Neural cell (in vitro differentiated cells): ENCODE data around the gene LARP6. TPM values are rescaled to one million over a fixed set of nuclear protein-coding genes. Genes with fewer than 3 reads are reported as not detected.

ENCODE experiments used
- H2AFZ ChIP-seq: fragments of 200-600, 300-800 bp; sonication (generic), shearing (Covaris generic); 2 replicates; pipeline ENCODE4 v1.6.0; 2014; ENCODE audit warnings: low read depth, mild to moderate bottlenecking, antibody characterized with exemption, low read length, moderate library complexity
- H3F3A ChIP-seq: fragments of 200-600 bp; shearing (Covaris generic); 2 replicates; pipeline ENCODE4 v1.6.1; 2016; ENCODE audit warnings: mild to moderate bottlenecking, moderate library complexity, mixed read lengths, antibody characterized with exemption, low read length; ENCODE audit not compliant: insufficient read depth, poor library complexity, severe bottlenecking
- H3K27ac ChIP-seq: fragments of 200-600, 300-800 bp; sonication (generic), shearing (Covaris generic); 2 replicates; pipeline ENCODE4 v1.5.1; 2014; ENCODE audit warnings: mild to moderate bottlenecking, low read length, moderate library complexity
- H3K27me3 ChIP-seq: fragments of 300-800, 200-600 bp; sonication (generic), shearing (Covaris generic); 2 replicates; pipeline ENCODE4 v1.6.0; 2014; ENCODE audit warnings: mild to moderate bottlenecking, low read depth, low read length, moderate library complexity; ENCODE audit not compliant: insufficient read depth
- H3K36me3 ChIP-seq: fragments of 300-800, 200-600 bp; sonication (generic), shearing (Covaris generic); 2 replicates; pipeline ENCODE4 v1.5.1; 2014; ENCODE audit warnings: mild to moderate bottlenecking, antibody characterized with exemption, low read length, moderate library complexity; ENCODE audit not compliant: insufficient read depth
- H3K4me2 ChIP-seq: fragments of 300-800, 200-600 bp; sonication (generic), shearing (Covaris generic); 2 replicates; pipeline ENCODE4 v1.6.0; 2014; ENCODE audit warnings: mild to moderate bottlenecking, low read length
- H3K4me3 ChIP-seq: fragments of 300-800, 200-600 bp; sonication (generic), shearing (Covaris generic); 2 replicates; pipeline ENCODE4 v1.5.1; 2014; ENCODE audit warnings: mild to moderate bottlenecking, low read length, moderate library complexity
- H3K79me2 ChIP-seq: fragments of 200-600 bp; shearing (Covaris generic); replicated peaks from 2 replicates; pipeline ENCODE4 v1.6.0; 2014; ENCODE audit warnings: mild to moderate bottlenecking, low read length, moderate library complexity; ENCODE audit not compliant: insufficient read depth
- H3K9ac ChIP-seq: fragments of 300-800, 200-600 bp; sonication (generic), shearing (Covaris generic); 2 replicates; pipeline ENCODE4 v1.6.1; 2016; ENCODE audit warnings: mild to moderate bottlenecking, low read length, mixed read lengths
- H3K9me2 ChIP-seq: fragments of 200-600 bp; shearing (Covaris generic); 2 replicates; pipeline ENCODE4 v1.6.1; 2016; ENCODE audit warnings: mild to moderate bottlenecking, low read length, mixed read lengths; ENCODE audit not compliant: insufficient read depth
- H3K9me3 ChIP-seq: fragments of 200-600, 300-800 bp; sonication (generic), shearing (Covaris generic); 2 replicates; pipeline ENCODE4 v1.6.1; 2016; ENCODE audit warnings: mild to moderate bottlenecking, mixed run types, low read length, moderate library complexity, mixed read lengths
- H4K20me1 ChIP-seq: fragments of 200-600 bp; shearing (Covaris generic); 2 replicates; pipeline ENCODE4 v1.6.1; 2016; ENCODE audit warnings: mild to moderate bottlenecking, mixed run types; ENCODE audit not compliant: insufficient read depth
- CTCF ChIP-seq: fragments of 450-650 bp; IDR thresholded peaks from 2 replicates; pipeline ENCODE4 v1.5.1; 2014; ENCODE audit warnings: antibody characterized with exemption, mild to moderate bottlenecking, moderate library complexity; ENCODE audit not compliant: poor library complexity, severe bottlenecking
- EP300 ChIP-seq: fragments of 450-650 bp; conservative IDR thresholded peaks from 2 replicates; pipeline ENCODE4 v1.6.1; 2014; ENCODE audit warnings: antibody characterized with exemption, mild to moderate bottlenecking, moderate library complexity; ENCODE audit not compliant: poor library complexity, severe bottlenecking
- EZH2 ChIP-seq: fragments of 200-600, 300-800 bp; shearing (Covaris generic), sonication (generic); IDR thresholded peaks from 2 replicates; pipeline ENCODE4 v1.6.1; 2014; ENCODE audit warnings: antibody characterized with exemption, low read length, borderline replicate concordance, mild to moderate bottlenecking; ENCODE audit not compliant: insufficient read depth, poor library complexity, severe bottlenecking
- MXI1 ChIP-seq: fragments of 450-650 bp; conservative IDR thresholded peaks from 2 replicates; pipeline ENCODE4 v1.6.1; 2014; ENCODE audit warnings: antibody characterized with exemption, mild to moderate bottlenecking; ENCODE audit not compliant: poor library complexity, severe bottlenecking
- POLR2AphosphoS5 ChIP-seq: IDR thresholded peaks from 2 replicates; pipeline ENCODE4 v1.6.1; 2012
- RAD21 ChIP-seq: fragments of 450-650 bp; conservative IDR thresholded peaks from 2 replicates; pipeline ENCODE4 v1.6.1; 2014; ENCODE audit warnings: antibody characterized with exemption, mild to moderate bottlenecking, moderate library complexity
- REST ChIP-seq: IDR thresholded peaks from 2 replicates; pipeline ENCODE4 v1.6.1; 2012; ENCODE audit warnings: borderline replicate concordance
- SMC3 ChIP-seq: fragments of 450-650 bp; conservative IDR thresholded peaks from 2 replicates; pipeline ENCODE4 v1.6.1; 2014; ENCODE audit warnings: antibody characterized with exemption, mild to moderate bottlenecking, moderate library complexity; ENCODE audit not compliant: poor library complexity
- TAF1 ChIP-seq: IDR thresholded peaks from 2 replicates; pipeline ENCODE4 v1.6.1; 2012; ENCODE audit warnings: low read depth
- polyA plus RNA-seq: library from polyadenylated mRNA; depleted of rRNA; stranded (reverse); fragments of >200 nt; gene quantifications from 2 replicates; pipeline ENCODE4 v1.2.3, GENCODE V29; 2014

LARP6 gene
- polyA plus RNA-seq, 1 donor from 2014 or later = 20.4 TPM

GRCh38 chr15:70857562-70858285, 3.8 kb upstream of the LARP6 start:
- H3K36me3 ChIP-seq = no peaks in the 10 kb centered on the region
- H3K9me2 ChIP-seq = no peaks in the 10 kb centered on the region
- H3K4me3 ChIP-seq = no peak overlapping the region
- H3K27ac ChIP-seq = no peak overlapping the region
- H3K9ac ChIP-seq = no peak overlapping the region
- H3K4me2 ChIP-seq = no peak overlapping the region
- no peaks in the 10 kb centered on the region for H3F3A ChIP-seq
- no peak for TF ChIP-seq CTCF
- no peak for TF ChIP-seq POLR2AphosphoS5
- TF ChIP-seq REST = no peak
- TF ChIP-seq EZH2 = no peak
- TF ChIP-seq MXI1 = no peak
- H3K27me3 ChIP-seq = no peaks in the 10 kb centered on the region
- H2AFZ ChIP-seq = no peak overlapping the region
- no peaks in the 10 kb centered on the region for H4K20me1 ChIP-seq
- H3K79me2 ChIP-seq = no peaks in the 10 kb centered on the region
- no peaks in the 10 kb centered on the region for H3K9me3 ChIP-seq

DNA sequence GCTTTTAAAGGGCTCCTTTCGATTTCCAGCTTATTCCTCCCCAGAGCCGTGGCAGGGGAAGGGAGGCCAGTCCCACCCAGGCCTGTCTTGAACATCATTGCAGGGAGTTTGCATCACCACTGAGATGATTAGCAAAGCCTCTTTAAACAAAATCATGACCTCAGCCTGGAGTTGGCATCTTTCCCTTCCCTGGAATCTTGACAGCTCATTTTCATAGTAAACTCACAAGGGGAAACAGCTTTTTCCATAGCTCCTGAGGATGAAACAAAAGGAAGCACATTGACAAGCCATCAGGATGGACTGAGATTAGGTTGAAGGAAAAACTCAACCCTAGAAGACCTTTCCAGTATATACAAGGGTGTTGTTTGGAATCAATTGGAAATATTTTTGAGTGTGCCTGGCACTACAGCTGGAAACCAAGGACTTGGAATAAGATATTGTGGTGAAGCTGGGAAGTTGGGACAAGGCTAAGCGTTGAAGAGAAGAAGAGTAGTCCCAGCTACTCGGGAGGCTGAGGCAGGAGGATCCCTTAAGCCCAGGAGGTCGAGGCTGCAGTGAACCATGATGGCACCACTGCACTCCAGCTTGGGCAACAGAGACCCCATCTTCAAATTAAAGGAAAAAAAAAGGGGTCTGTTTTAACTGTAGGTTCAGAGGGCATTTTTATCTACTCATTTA, 3.1 kb upstream of the LARP6 start:
- Histone ChIP-seq H3K4me2 (no peak overlapping the region), H3F3A (no peaks in the 10 kb centered on the region), H3K79me2 (no peaks in the 10 kb centered on the region), H3K4me3 (no peak overlapping the region), H4K20me1 (no peaks in the 10 kb centered on the region), H2AFZ (no peak overlapping the region), H3K36me3 (no peaks in the 10 kb centered on the region), H3K27ac (no peak overlapping the region), H3K9ac (no peak overlapping the region), H3K27me3 (no peaks in the 10 kb centered on the region), H3K9me3 (no peaks in the 10 kb centered on the region), H3K9me2 (no peaks in the 10 kb centered on the region)
- no peak for TF ChIP-seq CTCF
- no peak for TF ChIP-seq RAD21
- TF ChIP-seq EP300 = no peak
- TF ChIP-seq SMC3 = no peak
- TF ChIP-seq EZH2 = no peak
- no peak for TF ChIP-seq MXI1
- no peak for TF ChIP-seq POLR2AphosphoS5
- TF ChIP-seq TAF1 = no peak
- no peak for TF ChIP-seq REST
